ENCODE measurements around the gene CD300LG.
"Not testable (repeated sequence)": the region's sequence is repeated elsewhere in the genome, so short reads cannot be mapped to it uniquely, and the experiment has no call there.

The CD300LG gene
- total RNA-seq: 0 reads per million in 2 donors

- no peak for DNase-seq
These were observed at the start of gene CD300LG for GRCh38 chr17:43846963-43847371. Gene CD300LG, plus strand, starts transcription at chr17:43847176. Its CDS starts 41 bp downstream, at chr17:43847217.

DNA sequence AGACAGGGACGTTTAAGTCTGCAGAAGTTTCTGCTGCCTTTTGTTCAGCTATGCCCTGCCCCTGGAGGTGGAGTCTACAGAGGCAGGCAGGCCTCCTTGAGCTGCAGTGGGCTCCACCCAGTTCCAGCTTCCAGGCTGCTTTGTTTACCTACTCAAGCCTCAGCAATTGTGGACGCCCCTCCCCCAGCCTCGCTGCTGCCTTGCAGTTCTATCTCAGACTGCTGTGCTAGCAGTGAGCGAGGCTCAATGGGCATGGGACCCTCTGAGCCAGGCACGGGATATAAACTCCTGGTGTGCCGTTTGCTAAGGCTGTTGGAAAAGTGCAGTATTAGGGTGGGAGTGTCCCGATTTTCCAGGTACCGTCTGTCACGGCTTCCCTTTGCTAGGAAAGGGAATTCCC is 49.0 kb upstream of the CD300LG start:
- not testable (repeated sequence) for DNase-seq

GRCh38 chr17:43799047-43799446 is 47.9 kb upstream of the CD300LG start:
- no peak for DNase-seq

GRCh38 chr17:43800736-43801135 is 46.2 kb upstream of the CD300LG start:
- no peak for DNase-seq

DNA sequence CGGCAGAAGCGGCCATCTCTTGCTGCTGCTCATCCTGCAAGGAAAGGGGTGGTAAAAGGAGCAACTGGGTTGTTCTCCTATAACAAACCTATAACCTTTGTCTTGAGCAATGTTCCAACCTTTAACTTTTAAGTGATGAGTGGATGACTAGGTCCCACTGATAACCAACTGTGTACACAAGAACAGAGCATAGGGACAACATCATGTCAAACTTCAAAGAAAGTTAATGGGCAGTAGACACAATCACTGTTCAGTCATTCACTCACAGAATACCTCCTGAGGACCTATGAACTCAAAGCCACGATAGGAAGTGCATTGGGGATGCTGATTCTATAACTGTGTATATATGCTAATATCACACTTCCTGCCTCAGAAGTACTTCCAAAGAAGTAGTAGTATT is 45.1 kb upstream of the CD300LG start:
- DNase-seq: no peak

DNA sequence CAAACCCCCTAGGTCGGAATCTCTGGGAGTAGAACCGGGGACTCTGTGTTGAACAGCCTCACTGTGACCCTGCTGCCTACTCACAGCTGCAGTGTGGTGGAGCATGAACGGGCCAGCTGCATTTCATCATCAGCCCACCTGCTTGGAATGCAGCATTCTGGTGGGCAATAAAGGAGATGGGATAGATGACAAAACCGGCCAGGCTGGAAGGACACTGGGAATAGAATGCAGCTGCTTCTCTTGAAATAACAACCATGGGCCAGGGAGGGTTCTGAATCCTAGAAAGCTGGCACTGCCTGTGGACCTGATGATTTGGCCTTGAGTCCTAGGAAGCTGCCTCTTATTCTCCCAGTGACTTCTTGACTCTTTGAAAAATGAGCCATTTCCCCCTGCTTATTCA is 43.2 kb upstream of the CD300LG start:
- DNase-seq: no peak

- no peak for DNase-seq
These were observed 41.9 kb upstream of the CD300LG start for GRCh38 chr17:43805117-43805516.

GRCh38 chr17:43808076-43808475 is 38.9 kb upstream of the CD300LG start:
- no peak for DNase-seq

GRCh38 chr17:43809121-43809520 is 37.9 kb upstream of the CD300LG start:
- no peak for DNase-seq

GRCh38 chr17:43810226-43810715 is 36.7 kb upstream of the CD300LG start:
- no peak for DNase-seq

GRCh38 chr17:43810823-43811222 is 36.2 kb upstream of the CD300LG start:
- no peak for DNase-seq

- DNase-seq: no peak
These were observed 34.3 kb upstream of the CD300LG start for GRCh38 chr17:43812396-43813265.

DNA sequence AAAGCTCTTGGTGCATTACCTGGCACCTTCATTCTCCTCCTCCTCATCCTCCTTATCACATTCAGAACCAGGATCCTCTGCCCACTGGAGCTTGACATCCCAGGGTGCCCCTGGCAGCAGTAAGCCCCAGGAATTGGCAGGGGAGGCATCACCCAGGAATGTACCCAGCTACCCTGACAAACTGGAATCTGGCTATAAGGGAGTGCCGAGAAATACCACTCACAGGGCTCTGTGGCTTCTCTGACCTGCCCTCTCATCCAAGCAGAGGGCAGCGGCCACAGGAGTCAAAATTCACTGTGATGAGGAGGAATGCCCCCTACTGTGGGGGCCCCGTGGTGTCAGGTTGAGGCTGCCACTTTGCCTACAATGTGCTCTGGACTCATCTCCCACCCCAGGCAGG is 33.6 kb upstream of the CD300LG start:
- no peak for DNase-seq

GRCh38 chr17:43814026-43814425 is 33.0 kb upstream of the CD300LG start:
- DNase-seq: no peak

- no peak for DNase-seq
These were observed 32.3 kb upstream of the CD300LG start for GRCh38 chr17:43814714-43815113.

- no peak for DNase-seq
These were observed 30.3 kb upstream of the CD300LG start for GRCh38 chr17:43816336-43817320.

- no peak for DNase-seq
These were observed 29.1 kb upstream of the CD300LG start for GRCh38 chr17:43817826-43818225.

- no peak for DNase-seq
These were observed 28.0 kb upstream of the CD300LG start for GRCh38 chr17:43818966-43819365.

DNA sequence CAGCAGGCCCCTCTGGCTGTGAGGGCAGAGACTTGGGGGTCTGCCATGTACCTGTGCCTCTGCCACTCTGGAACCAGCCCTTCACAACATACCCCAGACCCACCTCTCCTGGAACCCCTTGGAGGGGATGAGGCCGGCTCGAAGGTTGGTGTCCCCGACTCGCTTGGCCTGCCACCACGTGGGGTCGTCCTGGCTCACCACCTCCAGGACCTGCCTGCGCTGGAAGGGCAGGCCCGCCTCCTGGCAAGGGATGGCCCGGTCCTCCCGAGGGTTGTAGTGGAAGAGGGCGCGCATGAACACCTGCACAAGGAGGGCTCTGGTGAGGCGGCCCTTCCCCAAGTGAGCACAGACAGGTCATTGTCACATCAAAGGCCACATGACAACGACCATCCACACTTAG is 26.2 kb upstream of the CD300LG start:
- no peak for DNase-seq

GRCh38 chr17:43822570-43823190 is 24.3 kb upstream of the CD300LG start:
- no peak for DNase-seq

- DNase-seq: no peak
These were observed 23.5 kb upstream of the CD300LG start for GRCh38 chr17:43823350-43824084.

- no peak for DNase-seq
These were observed 21.4 kb upstream of the CD300LG start for GRCh38 chr17:43825567-43825966.
